GM19043 (cell line): ENCODE measurements around the gene NETO2.
"Not testable (repeated sequence)": the region's sequence is repeated elsewhere in the genome, so short reads cannot be mapped to it uniquely, and the experiment has no call there.

Experiments used
- ATAC-seq: cut with Tn5 transposase; IDR thresholded peaks from one replicate; pipeline ENCODE4 v1.9.1; 2021; ENCODE audit warnings: low read depth; ENCODE audit not compliant: unreplicated experiment

NETO2 gene

DNA sequence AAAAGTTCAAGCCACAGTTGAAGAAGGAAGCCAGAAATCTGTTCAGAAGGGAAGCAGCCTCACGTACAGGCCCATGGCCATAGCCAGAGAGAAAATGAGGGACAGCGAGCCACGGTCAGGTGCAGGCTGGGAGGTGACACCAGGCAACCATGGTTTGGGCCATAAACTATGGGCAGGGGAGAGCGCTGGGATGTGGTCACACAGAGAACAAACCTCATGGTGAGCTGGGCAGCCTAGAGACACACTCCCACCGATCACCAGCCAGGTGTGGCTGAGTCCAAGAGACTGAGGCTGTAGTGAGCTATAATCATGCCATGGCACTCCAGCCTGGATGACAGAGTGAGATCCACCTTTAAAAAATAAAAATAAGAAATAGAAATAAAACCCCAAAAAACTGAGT, 76.5 kb downstream of the NETO2 start:
- ATAC-seq = no peak

DNA sequence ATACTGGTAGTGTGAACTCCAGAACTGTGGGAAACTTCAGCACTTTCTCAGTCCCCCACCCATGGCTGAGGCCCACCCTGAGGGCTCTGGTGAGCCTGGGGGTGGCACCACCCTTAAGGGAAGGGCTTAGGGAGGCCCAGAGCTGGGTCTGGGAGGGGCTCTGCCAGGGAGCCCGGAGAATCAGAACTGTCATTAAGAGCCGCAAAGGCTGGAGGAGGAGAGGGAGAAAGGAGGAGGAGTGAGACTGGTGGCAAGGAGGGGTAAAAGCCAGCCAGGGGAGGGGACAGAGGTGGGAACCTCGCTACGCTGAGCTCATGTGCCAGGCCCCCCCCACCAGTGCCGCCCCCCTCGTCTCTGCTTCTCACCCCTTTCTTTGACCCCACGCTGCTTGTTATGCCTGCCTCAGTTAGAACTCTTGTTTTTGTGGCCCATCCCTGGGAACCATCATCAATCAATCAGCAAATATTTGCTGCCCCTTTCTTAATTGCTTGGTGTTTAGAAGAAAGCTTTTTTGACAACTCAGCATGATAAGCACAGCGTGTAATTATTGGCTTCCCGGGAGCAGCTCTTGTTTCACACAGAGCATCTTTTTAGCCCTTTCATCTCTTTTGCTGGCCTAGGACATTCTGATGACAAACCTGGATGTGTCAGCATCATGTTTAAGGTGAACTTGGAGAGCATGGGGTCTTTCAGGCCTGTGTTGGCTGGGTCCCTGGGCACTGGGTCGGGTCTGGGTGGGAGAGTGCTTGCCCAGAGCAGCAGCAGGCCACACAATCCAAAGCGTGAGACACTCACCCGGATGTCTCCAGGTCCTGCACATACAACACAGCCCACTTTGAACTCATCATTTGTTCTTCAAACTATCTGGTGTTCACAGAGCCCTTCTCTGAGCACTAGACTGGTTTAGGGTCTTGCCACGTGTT, 77.7 kb downstream of the NETO2 start:
- ATAC-seq = no peak

DNA sequence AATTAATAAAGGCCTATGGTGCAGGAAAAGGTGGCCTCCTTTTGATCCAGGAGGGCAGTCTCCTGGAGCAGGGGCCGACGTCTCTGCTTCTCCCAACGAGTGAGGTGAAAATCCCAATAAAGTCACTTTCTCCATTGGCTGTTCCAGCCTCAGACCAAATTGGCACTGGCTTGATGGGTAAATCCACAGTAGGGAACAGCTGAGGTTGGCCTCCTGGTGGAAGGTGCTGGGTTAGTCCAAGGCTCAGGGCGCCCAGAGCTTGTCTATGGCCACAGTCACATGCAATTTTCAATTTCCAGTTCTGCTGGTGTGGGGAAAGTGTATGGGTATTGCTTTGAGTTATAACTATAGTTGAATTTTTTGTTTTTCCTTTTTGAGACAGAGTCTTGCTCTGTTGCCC, 79.0 kb downstream of the NETO2 start:
- ATAC-seq = no peak

DNA sequence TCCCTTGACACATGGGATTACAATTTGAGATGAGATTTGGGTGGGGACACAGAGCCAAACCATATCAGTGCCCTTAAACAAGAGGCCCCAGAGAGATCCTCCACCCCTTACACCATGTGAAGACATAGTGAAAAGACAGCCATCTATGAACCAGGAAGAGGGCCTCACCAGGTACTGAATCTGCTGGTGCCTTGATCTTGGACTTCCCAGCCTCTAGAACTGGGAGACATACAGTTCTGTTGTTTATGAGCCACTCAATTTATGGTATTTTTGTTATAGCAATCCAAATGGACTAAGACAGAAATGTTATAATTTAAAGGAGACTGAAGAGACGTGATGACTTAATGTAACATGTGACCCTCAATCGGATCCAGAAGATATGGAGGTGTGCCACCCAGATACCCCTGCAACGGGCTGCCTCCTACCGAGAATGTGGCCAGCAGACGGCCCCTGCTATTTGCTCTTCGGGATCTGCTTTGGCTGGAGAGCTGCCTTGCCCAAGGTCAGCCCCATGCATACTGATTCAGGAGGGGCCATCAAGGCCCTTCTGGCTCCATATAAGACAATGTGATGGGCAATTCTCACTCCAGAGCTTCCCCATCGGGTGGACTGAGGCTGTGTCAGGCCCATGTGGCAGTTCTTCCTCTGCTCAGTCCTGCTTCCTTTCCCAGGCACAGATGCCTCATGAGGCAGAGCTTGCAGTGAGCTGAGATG, 80.6 kb downstream of the NETO2 start:
- no peak for ATAC-seq

DNA sequence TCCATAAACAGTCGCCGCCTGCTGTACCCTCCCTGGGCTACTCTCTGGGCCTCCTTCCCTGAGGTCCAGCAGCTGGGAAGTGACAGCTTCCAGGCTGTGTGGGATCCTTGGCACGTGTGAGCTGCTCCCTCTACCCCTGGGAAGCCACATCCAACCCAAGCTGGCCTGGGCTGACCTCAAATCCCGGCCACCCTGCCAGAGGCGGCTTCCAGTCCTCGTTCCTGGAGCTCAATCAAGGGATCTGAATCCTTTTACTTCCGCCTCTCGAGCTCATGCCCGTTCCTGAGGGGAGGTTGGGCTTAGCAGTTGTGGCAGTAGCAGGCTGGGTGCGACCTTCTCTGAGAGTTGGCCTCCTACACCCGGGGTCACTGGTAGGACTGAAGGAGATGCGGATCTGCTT, 82.5 kb downstream of the NETO2 start:
- ATAC-seq = no peak

DNA sequence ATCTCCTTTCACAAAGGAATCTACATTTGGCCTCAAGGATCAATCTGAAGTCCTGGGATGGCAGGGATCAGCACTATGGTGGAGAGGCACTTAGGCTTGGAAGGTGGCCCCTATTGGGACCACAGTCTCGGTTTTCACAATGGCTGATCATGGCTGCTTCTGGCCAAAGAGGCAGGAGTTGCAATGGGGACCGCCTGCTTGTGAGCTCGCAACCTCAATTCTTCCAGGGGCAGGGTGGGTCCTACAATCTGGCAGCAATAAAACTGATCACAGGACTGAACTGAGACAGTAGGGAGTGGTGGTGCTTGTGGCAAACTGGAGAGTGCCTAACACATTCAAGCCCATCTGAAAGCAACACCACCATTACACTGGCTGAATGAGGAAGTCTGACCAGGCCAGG, 83.1 kb downstream of the NETO2 start:
- no peak for ATAC-seq

DNA sequence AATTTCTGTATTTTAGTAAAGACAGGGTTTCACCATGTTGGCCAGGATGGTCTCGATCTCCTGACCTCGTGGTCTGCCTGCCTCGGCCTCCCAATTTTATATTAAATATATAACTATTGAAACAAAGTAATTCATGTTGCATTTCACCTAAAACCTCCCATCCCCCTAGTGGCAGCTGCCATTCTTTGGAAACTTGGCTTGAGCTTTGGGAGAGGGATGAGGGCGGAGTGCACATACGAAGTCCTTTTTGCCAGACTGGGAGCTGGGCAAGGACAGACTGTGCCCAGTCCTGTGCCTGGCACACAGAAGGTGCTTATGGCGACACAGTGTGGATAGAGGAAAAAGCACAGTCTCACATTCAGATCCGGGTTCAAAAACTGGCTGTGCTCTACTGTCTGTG, 83.8 kb downstream of the NETO2 start:
- ATAC-seq = no peak

DNA sequence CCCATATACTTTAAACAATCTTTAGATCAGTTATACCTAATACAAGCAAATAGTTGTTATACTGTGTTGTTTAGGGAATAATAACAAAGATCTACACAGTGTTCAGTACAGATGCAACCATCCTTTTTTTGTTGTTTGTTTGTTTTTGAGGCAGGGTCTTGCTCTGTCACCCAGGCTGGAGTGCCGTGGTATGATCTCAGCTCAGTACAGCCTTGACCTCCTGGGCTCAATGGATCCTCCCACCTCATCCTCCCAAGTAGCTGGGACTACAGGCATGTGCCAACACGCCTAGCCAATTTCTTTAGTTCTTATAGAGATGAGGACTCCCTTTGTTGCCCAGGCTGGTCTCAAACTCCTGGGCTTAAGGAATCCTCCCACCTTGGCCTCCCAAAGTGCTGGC, 84.6 kb downstream of the NETO2 start:
- not testable (repeated sequence) for ATAC-seq

DNA sequence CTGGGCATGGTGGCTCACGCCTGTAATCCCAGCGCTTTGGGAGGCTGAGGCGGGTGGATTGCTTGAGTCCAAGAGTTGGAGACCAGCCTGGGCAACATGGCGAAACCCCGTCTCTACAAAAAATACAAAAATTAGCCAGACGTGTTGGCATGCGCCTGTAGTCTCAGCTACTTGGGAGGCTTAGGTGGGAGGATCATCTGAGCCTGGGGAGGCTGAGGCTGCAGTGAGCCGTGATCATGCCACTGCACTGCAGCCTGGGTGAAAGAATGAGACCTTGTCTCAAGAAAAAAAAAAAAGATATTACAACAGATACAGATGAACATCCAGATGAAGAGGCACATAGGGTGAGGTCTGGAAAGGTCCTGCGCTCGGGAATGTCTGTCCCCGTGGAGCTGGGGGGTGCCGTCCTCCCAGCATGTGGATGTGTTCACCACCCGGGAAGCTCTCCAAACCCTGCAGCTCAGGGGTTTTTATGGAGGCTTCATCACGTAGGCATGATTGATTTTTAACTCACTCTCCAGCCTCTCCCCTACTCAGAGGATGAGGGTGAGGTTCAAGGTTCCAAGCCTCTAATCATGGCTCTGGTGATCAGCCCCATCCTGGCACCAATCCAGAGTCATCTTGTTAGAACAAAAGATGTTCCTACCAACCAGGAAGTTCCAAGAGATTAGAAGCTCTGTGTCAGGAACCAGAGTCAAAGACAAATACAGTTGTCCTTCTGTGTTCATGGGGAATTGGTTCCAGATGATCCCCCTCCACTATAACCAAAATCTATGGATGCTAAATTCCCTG, 85.3 kb downstream of the NETO2 start:
- no peak for ATAC-seq

DNA sequence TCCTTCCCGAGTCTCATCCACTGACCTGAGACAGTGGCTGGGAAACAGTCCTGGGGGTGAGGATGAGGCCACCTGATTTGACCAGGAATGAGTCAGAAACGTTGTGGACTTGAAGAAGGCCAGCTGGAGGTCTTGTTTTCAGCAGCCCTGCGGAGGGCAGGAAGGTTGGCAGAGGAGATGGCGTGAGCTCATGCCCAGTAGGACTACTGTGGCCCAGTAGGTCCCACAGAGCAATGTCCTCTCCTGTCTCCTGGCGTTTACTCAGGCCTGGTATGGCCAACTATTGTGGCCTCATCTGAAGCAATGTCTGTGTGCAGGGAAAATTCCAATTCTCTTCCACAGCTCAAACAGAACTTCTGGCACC, 86.1 kb downstream of the NETO2 start:
- ATAC-seq = no peak

DNA sequence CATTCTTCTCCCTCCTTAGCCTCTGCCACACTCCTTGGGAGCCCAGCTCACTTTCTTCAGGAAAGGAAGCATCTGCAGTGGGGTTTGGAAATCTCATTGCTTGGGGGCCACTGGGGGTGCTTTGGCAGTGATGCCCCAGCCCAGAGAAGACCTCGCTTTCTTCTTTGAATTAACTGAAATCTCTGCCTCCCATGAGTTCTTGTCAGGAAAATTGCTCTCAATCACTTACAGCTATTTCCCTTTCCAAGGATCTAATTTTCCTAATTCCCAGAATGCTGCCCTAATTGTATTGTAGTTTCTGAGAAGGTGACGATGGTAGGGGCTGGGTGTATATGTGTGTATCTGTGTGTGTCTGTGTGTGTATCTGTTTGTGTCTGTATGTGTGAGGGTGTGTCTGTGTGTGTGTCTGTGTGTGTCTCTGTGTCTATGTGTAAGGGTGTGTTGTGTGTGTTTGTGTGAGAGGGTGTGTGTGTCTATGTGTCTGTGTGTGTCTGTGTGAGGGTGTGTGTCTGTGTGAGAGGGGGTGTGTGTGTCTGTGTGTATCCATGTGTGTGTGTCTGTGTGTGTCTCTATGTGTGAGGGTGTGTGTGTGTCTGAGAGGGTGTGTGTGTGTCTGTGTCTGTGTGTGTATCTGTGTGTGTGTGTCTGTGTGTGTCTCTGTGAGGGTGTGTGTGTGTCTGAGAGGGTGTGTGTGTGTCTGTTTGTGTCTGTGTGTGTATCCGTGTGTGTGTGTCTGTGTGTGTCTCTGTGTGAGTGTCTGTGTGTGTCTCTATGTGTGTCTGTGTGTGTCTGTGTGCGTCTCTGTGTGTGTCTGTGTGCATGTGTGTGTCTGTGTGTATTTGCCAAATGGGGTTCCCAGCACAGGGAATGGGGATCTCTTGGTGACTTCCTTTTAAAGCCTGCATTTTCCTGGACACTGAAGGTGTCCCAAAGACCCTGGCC, 86.8 kb downstream of the NETO2 start:
- no peak for ATAC-seq

DNA sequence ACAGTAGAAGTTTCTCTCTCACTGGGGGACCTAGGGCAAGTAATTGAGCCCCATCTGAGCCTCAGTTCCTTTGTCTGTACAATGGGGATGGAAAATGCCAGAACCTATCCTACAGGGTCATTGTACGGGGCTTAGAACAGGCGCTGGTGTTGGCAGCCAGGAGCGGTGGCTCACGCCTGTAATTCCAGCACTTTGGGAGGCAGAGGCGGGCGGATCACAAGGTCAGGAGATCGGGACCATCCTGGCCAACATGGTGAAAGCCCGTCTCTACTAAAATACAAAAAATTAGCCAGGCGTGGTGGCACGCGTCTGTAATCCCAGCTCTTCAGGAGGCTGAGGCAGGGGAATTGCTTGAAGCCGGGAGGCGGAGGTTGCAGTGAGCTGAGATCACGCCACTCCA, 87.7 kb downstream of the NETO2 start:
- not testable (repeated sequence) for ATAC-seq

DNA sequence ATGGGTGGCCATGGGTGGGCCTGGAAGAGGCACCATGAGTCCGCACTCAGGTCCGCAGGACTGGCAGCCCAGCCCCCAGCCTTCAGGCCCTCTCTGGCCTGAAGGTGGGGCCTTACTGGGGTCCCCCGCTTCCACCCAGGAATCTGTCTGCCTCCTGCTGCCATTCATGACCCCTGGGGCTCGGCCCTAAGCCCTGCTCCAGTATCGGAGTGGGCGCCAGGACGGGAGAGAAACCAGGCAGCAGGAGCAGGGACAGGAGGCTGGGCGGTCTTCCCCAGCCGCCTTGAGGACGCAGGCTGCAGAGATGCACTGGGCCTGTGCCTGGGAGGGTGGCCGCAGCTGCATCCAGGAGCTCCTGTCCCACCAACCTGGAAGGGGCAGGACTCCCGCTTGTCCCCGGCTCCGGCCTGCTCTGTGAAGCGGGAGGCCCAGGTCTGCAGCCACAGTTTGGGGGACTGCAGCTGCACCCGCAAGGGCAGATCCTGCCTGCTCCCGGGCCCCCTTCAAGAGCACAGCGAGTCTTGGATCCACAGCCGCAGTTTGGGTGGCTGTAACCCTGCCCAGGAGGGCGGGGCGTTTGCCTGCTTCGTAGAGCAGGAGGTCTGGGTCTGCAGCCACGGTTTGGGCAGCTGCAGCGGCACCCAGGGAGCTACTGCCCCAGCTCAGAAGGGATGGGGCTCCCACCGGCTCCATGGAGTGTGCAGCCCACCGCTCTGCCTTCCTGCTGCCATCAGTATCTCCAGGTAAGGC, 88.4 kb downstream of the NETO2 start:
- no peak for ATAC-seq

DNA sequence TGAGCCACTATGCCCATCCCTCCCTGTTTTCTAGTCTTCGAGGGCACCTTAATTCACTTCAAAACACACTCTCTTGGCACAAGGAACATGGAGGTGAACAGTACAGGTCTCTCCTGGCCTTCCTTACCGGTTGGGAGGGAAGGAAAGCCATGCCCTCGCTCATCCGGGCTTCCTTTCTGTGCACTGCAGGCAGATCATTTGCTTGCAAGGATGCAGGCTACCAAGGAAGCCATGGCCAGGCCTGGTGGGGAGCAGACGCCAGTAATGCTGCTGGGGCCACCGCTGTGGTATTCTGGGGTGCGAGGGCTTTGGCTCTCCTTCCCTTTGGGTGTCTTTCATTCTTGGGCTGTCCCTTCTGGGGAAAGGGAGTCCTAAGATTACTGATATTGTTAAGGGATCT, 89.4 kb downstream of the NETO2 start:
- no peak for ATAC-seq

DNA sequence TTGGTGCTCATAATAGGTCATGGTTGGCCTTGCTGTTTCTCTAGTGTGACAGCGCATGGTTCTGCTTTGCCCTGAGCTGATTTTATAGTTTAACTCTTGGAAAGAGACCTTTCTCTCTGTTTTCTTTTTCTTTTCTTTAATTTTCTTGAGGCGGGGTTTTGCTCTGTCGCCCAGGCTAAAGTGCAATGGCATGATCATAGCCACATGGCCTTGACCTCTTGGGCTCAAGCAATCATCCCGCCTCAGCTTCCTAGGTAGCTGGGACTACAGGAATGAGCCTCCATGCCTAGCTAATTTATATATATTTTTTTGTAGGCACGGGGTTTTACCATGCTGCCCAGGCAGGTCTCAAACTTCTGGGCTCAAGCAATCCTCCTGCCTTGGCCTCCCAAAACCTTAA, 89.8 kb downstream of the NETO2 start:
- no peak for ATAC-seq

DNA sequence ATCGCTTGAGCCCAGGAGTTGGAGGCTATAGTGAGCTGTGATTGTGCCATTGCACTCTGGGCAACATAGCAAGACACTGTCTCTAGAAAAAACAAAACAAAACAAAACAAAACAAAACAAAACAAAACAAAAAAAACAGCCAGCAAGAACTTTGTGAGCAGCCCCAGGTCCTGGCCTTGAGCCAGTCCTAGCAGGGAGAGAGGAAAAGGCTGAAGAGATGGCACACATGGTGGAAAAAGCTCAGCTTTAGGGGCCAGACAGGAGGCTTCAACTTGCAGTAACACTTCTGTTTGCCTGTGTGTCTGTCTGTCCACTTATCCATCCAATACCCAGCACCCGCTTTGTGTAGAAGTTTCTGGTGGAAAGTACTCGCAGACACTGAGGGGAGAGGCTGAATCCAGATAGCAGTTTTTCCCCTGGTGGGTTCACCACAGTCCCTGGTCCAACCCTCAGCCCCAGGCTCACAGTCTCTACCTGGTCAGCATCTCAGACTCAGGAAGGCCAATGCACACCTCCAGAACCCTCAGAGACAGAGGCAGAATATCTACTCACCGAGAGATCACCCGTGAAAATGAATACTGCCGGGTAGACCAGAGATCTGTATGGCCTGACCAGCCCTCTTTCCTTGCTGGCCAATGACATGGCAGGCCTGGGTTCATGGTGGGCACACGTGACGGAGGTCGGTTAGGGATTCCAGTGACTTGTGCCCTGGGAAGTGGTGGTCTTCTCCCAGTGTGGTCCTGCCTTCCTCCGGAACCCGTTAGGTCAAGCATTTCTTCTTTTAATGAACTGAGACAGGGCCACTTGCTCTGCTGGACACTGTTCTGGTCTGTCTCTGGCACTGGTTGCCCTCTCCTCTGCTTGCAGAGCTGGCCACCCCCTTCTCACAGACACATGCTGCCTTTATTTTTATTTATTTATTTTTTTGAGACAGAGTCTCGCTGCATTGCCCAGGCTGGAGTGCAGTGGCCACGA, 90.8 kb downstream of the NETO2 start:
- ATAC-seq = no peak

DNA sequence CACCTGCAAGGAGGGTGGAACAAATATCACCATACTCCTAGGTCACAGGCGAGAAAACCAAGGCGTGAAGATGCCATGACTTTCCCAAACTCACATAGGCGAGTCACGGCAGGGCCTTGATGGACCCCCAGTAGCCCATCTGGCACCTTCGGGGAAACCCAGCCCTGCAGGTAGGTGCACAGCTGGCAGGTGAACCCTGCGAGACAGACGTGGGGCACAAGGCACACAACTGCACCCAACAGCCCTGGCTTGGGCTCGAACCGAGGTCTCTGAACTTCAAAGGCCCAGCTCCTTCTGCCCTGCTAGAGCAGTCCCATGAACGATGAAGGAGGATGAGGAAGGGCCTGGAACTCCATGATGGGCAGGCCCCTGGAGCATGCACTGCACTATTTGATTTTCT, 92.7 kb downstream of the NETO2 start:
- ATAC-seq = no peak

DNA sequence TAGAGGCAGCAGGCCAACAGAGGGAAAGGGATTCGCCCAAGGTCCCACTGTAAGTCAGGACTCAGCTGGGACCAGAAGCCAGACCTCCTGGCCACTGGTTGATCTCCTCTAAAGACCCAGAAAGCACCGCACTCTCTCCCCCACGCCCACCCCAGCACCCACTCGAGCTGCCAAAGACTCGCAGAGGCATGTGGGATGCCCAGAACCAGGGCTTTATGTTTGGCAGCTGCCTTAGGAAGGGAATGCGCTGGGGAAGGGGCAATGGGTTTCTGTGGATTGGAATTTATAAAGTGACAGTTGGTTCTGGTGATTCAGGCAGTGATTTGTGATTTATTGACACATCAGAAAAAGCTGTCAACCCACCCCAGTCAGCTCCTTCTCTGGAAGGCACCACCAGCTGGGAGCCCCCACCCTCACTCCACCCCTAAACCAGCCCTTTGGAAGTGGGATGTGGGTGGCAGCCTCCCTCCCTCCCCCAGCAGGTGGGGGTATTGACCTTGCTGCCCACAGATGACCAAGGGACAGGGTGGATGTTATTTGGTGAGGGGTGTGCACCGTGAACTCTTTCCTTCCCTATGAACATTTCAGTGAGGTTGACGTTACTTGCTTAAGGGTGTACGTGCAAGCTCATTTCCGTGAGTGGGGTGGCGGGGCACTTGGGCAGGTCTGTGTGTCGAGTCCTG, 93.7 kb downstream of the NETO2 start:
- ATAC-seq = no peak
